HUES6 (cell line): ENCODE data around the gene SNRPD3.
"Not testable (repeated sequence)": the region's sequence is repeated elsewhere in the genome, so short reads cannot be mapped to it uniquely, and the experiment has no call there.

ENCODE experiments used
- H3K27ac ChIP-seq: 2 replicates; pipeline ENCODE4 v1.7.0; 2013; ENCODE audit warnings: low read depth, mild to moderate bottlenecking, low read length, inconsistent platforms
- H3K27me3 ChIP-seq: 2 replicates; pipeline ENCODE4 v1.6.1; 2013; ENCODE audit warnings: low read length; ENCODE audit not compliant: control insufficient read depth, insufficient read depth
- H3K36me3 ChIP-seq: 2 replicates; pipeline ENCODE4 v1.6.1; 2013; ENCODE audit warnings: low read length; ENCODE audit not compliant: control insufficient read depth, insufficient read depth
- H3K4me1 ChIP-seq: 2 replicates; pipeline ENCODE4 v1.6.1; 2013; ENCODE audit warnings: low read length; ENCODE audit not compliant: control insufficient read depth, insufficient read depth
- H3K4me3 ChIP-seq: 2 replicates; pipeline ENCODE4 v1.5.1; 2013; ENCODE audit warnings: low read depth, low read length
- H3K9ac ChIP-seq: one replicate; pipeline ENCODE4 v1.6.1; 2013; ENCODE audit warnings: mild to moderate bottlenecking, low read length
- H3K9me3 ChIP-seq: 2 replicates; pipeline ENCODE4 v1.6.1; 2013; ENCODE audit warnings: low read depth, low read length; ENCODE audit not compliant: control insufficient read depth, insufficient read depth

SNRPD3 gene

DNA sequence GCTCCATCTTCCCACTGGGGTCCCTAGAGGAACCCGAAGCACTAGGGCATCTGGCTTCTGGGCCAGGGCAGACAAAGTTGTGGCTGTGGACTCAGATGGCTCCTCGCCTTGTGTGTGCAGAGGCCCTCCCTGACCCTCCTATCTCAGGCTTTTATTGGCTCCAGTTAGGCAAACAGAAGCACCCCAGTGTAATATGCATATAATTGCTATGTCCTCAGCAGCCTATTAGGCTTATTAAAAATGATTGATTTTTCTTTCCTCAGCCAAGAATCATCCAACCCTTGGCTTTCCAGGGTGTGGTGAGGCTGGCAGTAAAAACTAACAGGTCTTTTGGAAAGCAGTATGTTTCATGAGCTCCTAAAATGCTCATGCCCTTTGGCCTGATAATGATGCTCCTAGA is 38.4 kb upstream of the SNRPD3 start:
- H3K27me3 ChIP-seq = no peaks in the 10 kb centered on the region
- no peak overlapping the region for H3K9ac ChIP-seq
- no peak overlapping the region for H3K27ac ChIP-seq
- no peaks in the 10 kb centered on the region for H3K9me3 ChIP-seq
- H3K4me1 ChIP-seq = peaks cover 17% of the 10 kb centered on the region
- H3K4me3 ChIP-seq = no peak overlapping the region
- H3K36me3 ChIP-seq = no peaks in the 10 kb centered on the region

DNA sequence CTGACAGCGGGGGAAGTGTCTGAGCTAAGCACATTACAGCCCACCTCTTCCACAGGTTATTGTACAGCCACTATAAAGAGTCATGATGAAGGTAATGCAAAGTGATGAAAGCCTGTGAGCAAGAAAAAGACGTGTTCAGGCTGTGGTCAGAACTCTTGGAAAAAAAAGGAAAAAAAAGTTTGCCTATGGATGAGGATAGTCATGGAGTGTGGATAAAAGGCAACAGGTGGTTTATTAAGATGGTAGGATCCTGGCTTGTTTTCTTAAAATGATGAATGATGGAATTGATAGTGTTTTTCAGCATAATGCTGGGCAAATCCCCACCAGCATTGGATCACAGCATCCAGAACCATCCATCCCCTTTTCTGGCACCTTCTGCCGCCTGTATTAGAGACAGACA is 37.6 kb upstream of the SNRPD3 start:
- Histone ChIP-seq H3K4me1 (peaks cover 17% of the 10 kb centered on the region), H3K36me3 (no peaks in the 10 kb centered on the region), H3K9me3 (no peaks in the 10 kb centered on the region), H3K27me3 (no peaks in the 10 kb centered on the region), H3K4me3 (no peak overlapping the region), H3K27ac (no peak overlapping the region), H3K9ac (no peak overlapping the region)

DNA sequence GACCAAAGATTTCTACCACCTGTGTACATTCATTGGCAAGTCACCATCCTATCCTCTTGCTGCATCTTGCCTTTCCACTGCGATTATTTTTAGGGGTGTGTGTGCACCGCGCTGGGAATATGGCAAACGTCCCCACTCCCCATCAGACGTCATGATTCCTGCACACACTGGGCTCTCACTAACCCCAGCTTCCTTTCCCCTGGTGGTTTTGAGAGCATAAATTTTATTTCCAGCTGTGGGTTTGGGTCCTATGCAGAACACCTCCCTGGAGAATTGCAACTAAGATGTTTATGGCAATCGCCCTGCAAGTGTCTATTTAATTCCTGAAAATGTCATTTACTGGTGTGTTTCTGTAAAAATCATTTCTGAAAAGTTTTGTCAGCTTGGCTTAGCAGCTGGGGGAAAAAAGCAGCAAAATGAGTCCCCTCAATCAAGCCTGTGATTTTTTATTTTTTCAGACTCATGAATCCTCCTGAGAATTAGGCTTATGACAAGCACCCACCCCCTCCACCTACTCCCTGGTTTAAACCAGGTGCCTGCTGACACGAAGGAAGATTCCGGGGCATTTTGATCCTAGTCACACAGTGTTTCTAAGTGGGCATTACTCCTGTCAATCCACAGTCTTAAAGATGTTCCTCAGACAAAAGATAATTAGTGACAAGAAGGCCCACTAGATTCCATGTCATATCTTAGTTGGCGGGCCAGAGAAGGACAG is 36.9 kb upstream of the SNRPD3 start:
- H3K27ac ChIP-seq = no peak overlapping the region
- H3K9ac ChIP-seq = no peak overlapping the region
- H3K27me3 ChIP-seq = no peaks in the 10 kb centered on the region
- H3K4me3 ChIP-seq = no peak overlapping the region
- peaks cover 17% of the 10 kb centered on the region for H3K4me1 ChIP-seq
- no peaks in the 10 kb centered on the region for H3K36me3 ChIP-seq
- H3K9me3 ChIP-seq = no peaks in the 10 kb centered on the region

DNA sequence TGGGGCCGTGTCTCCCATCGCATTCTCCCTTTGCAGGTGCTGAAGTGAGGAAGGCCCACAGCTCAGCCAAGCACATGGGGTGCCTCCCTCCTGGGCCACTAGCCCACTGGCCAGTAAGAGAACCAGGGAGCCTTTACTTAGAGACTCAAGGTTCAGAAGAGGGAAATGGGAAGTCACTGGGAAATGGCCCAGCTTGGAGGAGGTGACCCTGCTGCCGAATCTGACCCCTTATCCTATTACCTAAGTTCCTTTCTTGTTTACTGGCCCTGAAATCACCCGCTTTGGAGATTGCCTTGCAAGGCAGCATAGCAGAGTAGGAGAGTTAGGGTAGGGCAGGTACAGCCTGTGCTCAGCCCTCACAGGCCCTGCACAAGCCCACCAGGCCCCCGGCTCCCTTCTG is 36.3 kb upstream of the SNRPD3 start:
- Histone ChIP-seq H3K27ac (no peak overlapping the region), H3K36me3 (no peaks in the 10 kb centered on the region), H3K9ac (no peak overlapping the region), H3K9me3 (no peaks in the 10 kb centered on the region), H3K4me3 (no peak overlapping the region), H3K27me3 (no peaks in the 10 kb centered on the region), H3K4me1 (peaks cover 17% of the 10 kb centered on the region)

DNA sequence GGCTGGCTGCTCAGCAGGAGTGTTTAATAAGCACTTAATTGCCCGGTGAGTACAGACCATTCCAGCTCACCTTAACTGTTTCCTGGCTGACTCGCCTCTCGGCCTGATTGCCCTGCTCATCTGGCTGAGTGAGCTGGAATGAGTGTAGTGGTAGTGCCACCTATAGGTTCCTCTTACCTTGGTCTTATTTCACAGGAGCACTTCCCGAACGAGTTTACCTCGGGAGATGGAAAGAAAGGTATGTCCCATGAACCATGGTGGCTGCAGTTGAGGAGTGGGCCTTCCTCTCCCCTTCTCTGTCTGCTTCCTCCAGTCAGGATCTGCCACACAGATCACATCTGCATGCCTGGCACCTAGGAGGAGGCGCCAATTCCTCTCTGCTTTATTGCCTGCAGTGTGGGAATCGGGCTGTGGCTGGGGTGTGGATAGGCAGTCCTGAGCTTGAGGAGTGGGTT is 34.0 kb upstream of the SNRPD3 start:
- no peaks in the 10 kb centered on the region for H3K9me3 ChIP-seq
- H3K36me3 ChIP-seq = no peaks in the 10 kb centered on the region
- H3K4me1 ChIP-seq = peaks cover 10% of the 10 kb centered on the region
- no peak overlapping the region for H3K27ac ChIP-seq
- H3K4me3 ChIP-seq = no peak overlapping the region
- H3K27me3 ChIP-seq = no peaks in the 10 kb centered on the region
- H3K9ac ChIP-seq = no peak overlapping the region

DNA sequence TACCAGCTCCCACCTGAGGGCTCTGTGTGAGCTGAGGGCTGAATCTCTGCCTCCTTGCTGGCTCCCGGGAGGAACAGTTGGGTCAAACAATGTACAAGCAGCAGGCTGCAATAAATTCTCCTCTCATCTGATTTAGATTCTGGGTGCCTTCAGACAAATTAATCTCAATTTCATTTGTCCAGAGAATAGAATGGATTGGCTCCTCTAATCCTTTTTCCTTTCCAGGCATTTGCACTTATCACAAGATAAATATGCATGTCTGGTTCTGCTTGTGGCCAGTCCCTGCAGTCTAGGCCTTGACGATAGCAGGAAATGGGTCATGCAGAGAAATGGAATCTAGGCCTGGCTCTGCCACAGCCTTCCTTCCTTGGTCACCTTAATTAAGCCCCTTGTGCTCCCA is 31.9 kb upstream of the SNRPD3 start:
- H3K36me3 ChIP-seq = no peaks in the 10 kb centered on the region
- H3K9me3 ChIP-seq = no peaks in the 10 kb centered on the region
- no peak overlapping the region for H3K27ac ChIP-seq
- no peak overlapping the region for H3K9ac ChIP-seq
- H3K4me1 ChIP-seq = peaks cover 7% of the 10 kb centered on the region
- H3K27me3 ChIP-seq = no peaks in the 10 kb centered on the region
- no peak overlapping the region for H3K4me3 ChIP-seq

DNA sequence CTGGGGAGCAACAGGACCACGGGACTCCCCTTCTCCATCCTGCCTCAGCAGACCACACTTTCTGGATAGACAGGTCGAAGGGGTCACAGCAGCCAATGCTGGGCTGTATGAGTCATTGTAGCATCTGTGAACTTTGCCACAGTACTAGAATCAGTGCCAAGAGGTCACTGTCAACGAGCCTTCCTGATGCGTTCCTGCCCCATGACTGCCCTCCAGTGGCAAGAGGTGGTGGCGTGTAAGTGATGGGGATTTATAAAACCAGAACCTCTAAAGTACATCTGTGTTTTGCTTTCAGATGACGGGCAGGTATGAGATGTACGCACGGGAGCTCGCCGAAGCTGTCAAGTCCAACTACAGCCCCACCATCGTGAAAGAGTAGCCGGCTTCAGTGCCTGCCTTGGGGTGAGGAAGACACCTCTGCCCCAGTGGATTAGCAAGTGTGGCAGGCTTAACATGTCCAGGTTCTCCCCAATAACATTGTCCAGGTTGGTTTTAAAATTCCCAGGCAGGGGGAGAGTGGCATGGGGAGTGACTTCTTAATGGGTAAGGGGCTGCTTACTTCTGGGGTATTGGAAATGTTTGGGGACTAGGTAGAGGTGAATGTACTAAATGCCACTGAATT is 30.3 kb upstream of the SNRPD3 start:
- Histone ChIP-seq H3K27ac (no peak overlapping the region), H3K36me3 (no peaks in the 10 kb centered on the region), H3K9ac (no peak overlapping the region), H3K27me3 (no peaks in the 10 kb centered on the region), H3K4me3 (no peak overlapping the region), H3K4me1 (peaks cover 7% of the 10 kb centered on the region), H3K9me3 (no peaks in the 10 kb centered on the region)

DNA sequence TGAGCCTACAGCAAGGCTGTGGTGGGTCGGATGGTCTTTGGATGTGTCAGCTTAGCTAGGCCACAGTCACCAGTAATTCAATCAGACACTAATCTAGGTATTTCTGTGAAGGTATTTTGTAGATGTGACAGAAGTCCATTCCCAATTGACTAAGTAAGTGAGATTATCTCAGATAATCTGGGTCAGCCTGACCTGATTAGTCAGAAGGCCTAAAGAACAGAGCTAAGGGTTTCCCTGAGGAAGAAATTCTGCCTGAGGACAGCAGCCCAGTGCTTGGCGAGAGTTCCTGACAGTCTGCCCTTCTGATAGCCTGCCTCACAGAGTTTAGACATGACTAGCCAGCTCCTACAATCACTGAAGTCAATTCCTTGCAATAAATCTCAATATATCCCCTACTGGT is 29.6 kb upstream of the SNRPD3 start:
- H3K27me3 ChIP-seq = no peaks in the 10 kb centered on the region
- peaks cover 7% of the 10 kb centered on the region for H3K4me1 ChIP-seq
- no peak overlapping the region for H3K27ac ChIP-seq
- H3K4me3 ChIP-seq = no peak overlapping the region
- no peaks in the 10 kb centered on the region for H3K36me3 ChIP-seq
- H3K9ac ChIP-seq = no peak overlapping the region
- H3K9me3 ChIP-seq = no peaks in the 10 kb centered on the region

DNA sequence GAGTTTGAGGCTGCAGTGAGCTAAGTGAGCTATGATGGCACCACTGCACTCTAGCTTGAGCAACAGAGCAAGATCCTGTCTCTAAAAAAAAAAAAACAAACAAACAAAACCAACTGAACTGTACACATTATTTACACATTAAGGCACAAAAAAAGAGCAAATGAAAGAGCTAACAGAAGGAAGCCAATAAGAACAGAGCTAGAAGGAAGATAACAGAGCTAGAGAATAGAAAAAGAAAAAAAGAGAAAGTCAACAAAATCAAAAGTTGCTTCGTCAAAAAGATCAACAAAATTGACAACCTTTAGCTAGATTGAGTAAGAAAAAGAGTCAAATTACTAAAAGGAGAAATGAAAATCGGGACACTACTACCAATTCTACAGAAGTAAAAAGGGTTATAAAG is 25.9 kb upstream of the SNRPD3 start:
- Histone ChIP-seq H3K9me3 (no peaks in the 10 kb centered on the region), H3K36me3 (no peaks in the 10 kb centered on the region), H3K27ac (no peak overlapping the region), H3K4me1 (no peaks in the 10 kb centered on the region), H3K9ac (no peak overlapping the region), H3K4me3 (no peak overlapping the region), H3K27me3 (no peaks in the 10 kb centered on the region)

DNA sequence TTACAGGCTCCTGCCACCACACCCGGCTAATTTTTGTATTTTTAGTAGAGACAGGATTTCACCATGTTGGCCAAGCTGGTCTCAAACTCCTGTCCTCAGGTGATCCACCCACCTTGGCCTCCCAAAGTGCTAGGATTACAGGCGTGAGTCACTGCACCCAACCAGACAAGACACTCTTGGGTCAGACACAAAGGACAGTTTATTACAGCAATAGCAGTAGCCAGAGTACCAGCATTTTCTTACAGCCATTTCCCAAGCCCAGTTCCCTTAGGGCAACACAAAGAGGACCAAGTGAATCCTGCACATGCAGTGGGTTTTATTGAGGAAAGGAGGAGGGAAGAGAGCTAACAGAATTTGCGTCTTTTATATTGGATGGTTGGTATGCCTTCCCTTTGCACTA is 24.8 kb upstream of the SNRPD3 start:
- not testable (repeated sequence) for H3K36me3 ChIP-seq, H3K4me1 ChIP-seq, H3K27ac ChIP-seq, H3K4me3 ChIP-seq, H3K9me3 ChIP-seq, H3K9ac ChIP-seq, H3K27me3 ChIP-seq

DNA sequence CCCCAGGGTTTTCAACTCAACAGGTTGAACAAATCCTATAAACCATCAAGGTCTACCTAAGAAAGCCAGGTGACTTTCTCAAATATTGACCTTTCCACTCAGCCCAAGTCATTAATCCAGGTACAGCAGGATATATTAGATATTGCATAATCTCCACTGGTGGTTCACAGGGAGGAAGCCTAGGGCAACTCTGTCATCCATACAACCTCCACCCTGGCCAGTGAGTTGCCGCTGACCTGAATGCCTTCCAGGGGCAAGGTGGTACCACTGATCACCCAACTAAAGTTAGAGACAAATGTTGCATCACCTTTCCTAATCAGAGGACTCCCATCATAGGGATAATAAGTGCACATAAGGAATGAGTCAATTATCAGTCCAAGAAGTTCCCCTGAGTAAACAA is 23.7 kb upstream of the SNRPD3 start:
- H3K4me3 ChIP-seq = no peak overlapping the region
- no peak overlapping the region for H3K27ac ChIP-seq
- no peaks in the 10 kb centered on the region for H3K4me1 ChIP-seq
- H3K9me3 ChIP-seq = no peaks in the 10 kb centered on the region
- H3K27me3 ChIP-seq = no peaks in the 10 kb centered on the region
- no peak overlapping the region for H3K9ac ChIP-seq
- H3K36me3 ChIP-seq = no peaks in the 10 kb centered on the region
